ENCODE data around the gene RBM14. TPM values are rescaled to one million over a fixed set of nuclear protein-coding genes. Genes with fewer than 3 reads are reported as not detected.

RBM14 gene
- total and polyA plus RNA-seq, 9 of the 15 experiments (the other 6 are each of a cell fraction or from before 2014, with no cell fraction given), result 5.5 to 131 (median 42.6) TPM

DNA sequence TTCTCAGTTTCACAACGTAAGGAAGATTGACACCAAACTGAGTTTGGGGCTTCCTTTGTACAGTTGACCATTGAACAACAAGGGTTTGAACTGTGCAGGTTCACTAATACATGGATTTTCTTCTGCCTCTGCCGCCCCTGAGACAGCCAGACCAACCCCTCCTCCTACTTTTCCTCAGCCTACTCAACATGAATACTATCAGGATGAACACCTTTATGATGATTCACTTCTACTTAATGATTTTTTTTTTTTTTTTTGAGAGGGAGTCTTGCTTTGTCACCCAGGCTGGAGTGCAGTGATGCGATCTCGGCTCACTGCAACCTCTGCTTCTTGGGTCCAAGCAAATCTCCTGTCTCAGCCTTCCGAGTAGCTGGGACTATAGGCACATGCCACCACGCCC is 36.7 kb downstream of the RBM14 start (continued):
- TF ChIP-seq SAP30 (IDR thresholded peaks at IDR 0.05; ENCODE audit: borderline replicate concordance, insufficient read depth, low read depth, low read length, poor library complexity, severe bottlenecking) (no peak), SMAD1 (IDR thresholded peaks at IDR 0.05; ENCODE audit: low read depth, low read length, partially characterized antibody) (no peak), IFI16 (CRISPR knock-in tag; IDR thresholded peaks at IDR 0.05) (no peak), ZNF764 (CRISPR knock-in tag; IDR thresholded peaks at IDR 0.05; ENCODE audit: low read depth) (no peak), FOXJ2 (tag; IDR thresholded peaks at IDR 0.05) (no peak), ZNF174 (CRISPR knock-in tag; IDR thresholded peaks at IDR 0.05) (no peak), MXD1 (CRISPR knock-in tag; IDR thresholded peaks at IDR 0.05; ENCODE audit: borderline replicate concordance, poor library complexity, severe bottlenecking) (no peak), ARNT (IDR thresholded peaks at IDR 0.05) (no peak), ZNF431 (CRISPR knock-in tag; IDR thresholded peaks at IDR 0.05) (no peak), ZFP30 (CRISPR knock-in tag; IDR thresholded peaks at IDR 0.05; ENCODE audit: borderline replicate concordance) (no peak), POLR2AphosphoS5 (IDR thresholded peaks at IDR 0.05; ENCODE audit: control insufficient read depth, insufficient read depth, low read depth, low read length) (0 out of 2 replicates have a peak, but pooled peaks have one; percentile 13), CBX8 (IDR thresholded peaks at IDR 0.05; ENCODE audit: borderline replicate concordance, extremely low read depth, low read depth, low read length, poor library complexity, severe bottlenecking) (no peak), EP300 (IDR thresholded peaks at IDR 0.05; ENCODE audit: low read length) (no peak), ZNF121 (CRISPR knock-in tag; conservative IDR thresholded peaks at IDR 0.05) (no peak), GATAD2B (IDR thresholded peaks at IDR 0.05; ENCODE audit: borderline replicate concordance) (no peak), E2F8 (IDR thresholded peaks at IDR 0.05; ENCODE audit: low read depth, partially characterized antibody) (no peak)
- TF ChIP-seq, protein P1, sequence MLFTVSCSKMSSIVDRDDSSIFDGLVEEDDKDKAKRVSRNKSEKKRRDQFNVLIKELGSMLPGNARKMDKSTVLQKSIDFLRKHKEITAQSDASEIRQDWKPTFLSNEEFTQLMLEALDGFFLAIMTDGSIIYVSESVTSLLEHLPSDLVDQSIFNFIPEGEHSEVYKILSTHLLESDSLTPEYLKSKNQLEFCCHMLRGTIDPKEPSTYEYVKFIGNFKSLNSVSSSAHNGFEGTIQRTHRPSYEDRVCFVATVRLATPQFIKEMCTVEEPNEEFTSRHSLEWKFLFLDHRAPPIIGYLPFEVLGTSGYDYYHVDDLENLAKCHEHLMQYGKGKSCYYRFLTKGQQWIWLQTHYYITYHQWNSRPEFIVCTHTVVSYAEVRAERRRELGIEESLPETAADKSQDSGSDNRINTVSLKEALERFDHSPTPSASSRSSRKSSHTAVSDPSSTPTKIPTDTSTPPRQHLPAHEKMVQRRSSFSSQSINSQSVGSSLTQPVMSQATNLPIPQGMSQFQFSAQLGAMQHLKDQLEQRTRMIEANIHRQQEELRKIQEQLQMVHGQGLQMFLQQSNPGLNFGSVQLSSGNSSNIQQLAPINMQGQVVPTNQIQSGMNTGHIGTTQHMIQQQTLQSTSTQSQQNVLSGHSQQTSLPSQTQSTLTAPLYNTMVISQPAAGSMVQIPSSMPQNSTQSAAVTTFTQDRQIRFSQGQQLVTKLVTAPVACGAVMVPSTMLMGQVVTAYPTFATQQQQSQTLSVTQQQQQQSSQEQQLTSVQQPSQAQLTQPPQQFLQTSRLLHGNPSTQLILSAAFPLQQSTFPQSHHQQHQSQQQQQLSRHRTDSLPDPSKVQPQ (CRISPR knock-in tag; IDR thresholded peaks at IDR 0.05; ENCODE audit: borderline replicate concordance), result no peak
- TF ChIP-seq, protein P2, sequence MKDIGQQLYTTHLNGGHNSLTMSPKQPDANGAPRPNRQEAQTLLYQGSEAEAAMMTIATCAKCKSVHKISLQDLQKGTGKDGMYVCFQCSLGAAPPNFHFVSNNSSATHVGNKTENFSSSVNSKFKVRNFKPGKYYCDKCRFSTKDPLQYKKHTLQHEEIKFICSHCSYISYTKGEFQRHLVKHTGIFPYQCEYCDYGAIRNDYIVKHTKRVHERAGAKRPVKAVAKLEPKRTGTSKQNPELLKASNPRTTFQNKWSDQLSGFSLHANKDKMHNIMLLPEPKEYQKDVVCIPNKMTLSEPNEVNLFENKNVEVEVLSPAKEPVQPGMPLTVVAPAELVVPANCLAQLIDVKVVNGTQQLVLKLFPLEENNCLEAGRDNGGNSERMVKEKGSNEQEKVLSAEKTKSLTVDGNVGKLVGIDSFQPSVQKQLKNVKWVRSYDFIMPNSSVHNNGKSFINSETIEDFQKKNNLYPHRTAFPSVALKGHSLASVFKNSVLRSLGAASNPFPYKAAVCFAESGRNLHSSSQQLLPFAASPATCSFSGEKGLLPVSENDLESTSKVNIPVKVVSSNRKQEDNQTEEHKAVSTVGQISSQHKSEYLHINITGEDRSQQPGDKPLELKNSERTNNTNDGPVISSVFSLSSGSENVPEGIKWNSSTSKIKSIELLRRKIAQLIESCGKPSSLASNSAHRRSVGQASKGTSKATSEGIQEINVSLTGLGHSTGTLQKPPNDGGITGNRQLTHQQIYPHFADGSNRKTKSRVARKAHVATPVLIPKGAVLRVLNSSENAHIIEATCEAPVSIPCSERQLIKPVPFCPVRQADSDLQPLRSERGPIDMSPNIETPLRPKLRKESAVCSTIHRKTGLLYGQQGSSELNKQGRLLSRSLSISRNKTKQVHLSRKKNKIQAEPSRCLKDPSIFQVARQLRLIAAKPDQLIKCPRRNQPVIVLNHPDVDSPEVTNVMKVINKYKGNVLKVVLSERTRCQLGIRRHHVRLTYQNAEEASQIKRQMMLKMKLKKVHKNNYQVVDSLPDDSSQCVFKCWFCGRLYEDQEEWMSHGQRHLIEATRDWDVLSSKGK (CRISPR knock-in tag; IDR thresholded peaks at IDR 0.05), result no peak

All from K562 (cell line).